SK-N-SH (cell line): Measurements from ENCODE around the gene DCTN4. TPM values are rescaled to one million over a fixed set of nuclear protein-coding genes. Genes with fewer than 3 reads are reported as not detected.

Experiments used
- CTCF ChIP-seq: fragments of 200-600 bp; sonication (generic); IDR thresholded peaks from 2 replicates; pipeline ENCODE4 v1.6.1; 2017; ENCODE audit warnings: antibody characterized with exemption, mild to moderate bottlenecking, moderate library complexity
- ELF1 ChIP-seq: IDR thresholded peaks from 2 replicates; pipeline ENCODE4 v1.4.0; 2012
- FOSL2 ChIP-seq: IDR thresholded peaks from 2 replicates; pipeline ENCODE4 v1.4.0; 2012; ENCODE audit warnings: low read depth, mild to moderate bottlenecking, moderate library complexity, borderline replicate concordance
- FOXJ3 ChIP-seq: sonication (generic); formaldehyde crosslinking; IDR thresholded peaks from 2 replicates; pipeline ENCODE4 v1.5.1; 2020; ENCODE audit warnings: mild to moderate bottlenecking, missing genetic modification reagents
- FOXM1 ChIP-seq: IDR thresholded peaks from 2 replicates; pipeline ENCODE4 v1.4.0; 2012; ENCODE audit warnings: low read depth, mild to moderate bottlenecking
- JUND ChIP-seq: IDR thresholded peaks from 2 replicates; pipeline ENCODE4 v1.4.0; 2012
- MEF2A ChIP-seq: IDR thresholded peaks from 2 replicates; pipeline ENCODE4 v1.4.0; 2012; ENCODE audit warnings: low read depth, borderline replicate concordance
- MXI1 ChIP-seq: IDR thresholded peaks from 2 replicates; pipeline ENCODE4 v1.6.1; 2012; ENCODE audit warnings: mild to moderate bottlenecking, low read depth, low read length, improper control_type of control experiment
- POLR2AphosphoS5 ChIP-seq: IDR thresholded peaks from 2 replicates; pipeline ENCODE4 v1.6.1; 2012; ENCODE audit warnings: low read depth, low read length
- REST ChIP-seq: IDR thresholded peaks from 2 replicates; pipeline ENCODE4 v1.6.1; 2012; ENCODE audit warnings: mild to moderate bottlenecking, low read depth, low read length, moderate library complexity
- RFX5 ChIP-seq: IDR thresholded peaks from 2 replicates; pipeline ENCODE4 v1.6.1; 2012; ENCODE audit warnings: mild to moderate bottlenecking, improper control_type of control experiment, low read length
- SIN3A ChIP-seq: IDR thresholded peaks from 2 replicates; pipeline ENCODE4 v1.6.1; 2012; ENCODE audit warnings: low read depth, mild to moderate bottlenecking, low read length, moderate library complexity, borderline replicate concordance
- SMC3 ChIP-seq: IDR thresholded peaks from 2 replicates; pipeline ENCODE4 v1.6.1; 2012; ENCODE audit warnings: low read depth, low read length, improper control_type of control experiment
- TAF1 ChIP-seq: IDR thresholded peaks from 2 replicates; pipeline ENCODE4 v1.6.1; 2012; ENCODE audit warnings: low read depth, mild to moderate bottlenecking, low read length, moderate library complexity, borderline replicate concordance
- TCF12 ChIP-seq: IDR thresholded peaks from 2 replicates; pipeline ENCODE4 v1.4.0; 2012
- TEAD4 ChIP-seq: IDR thresholded peaks from 2 replicates; pipeline ENCODE4 v1.4.0; 2012; ENCODE audit warnings: mild to moderate bottlenecking, borderline replicate concordance; ENCODE audit not compliant: insufficient read depth
- USF1 ChIP-seq: IDR thresholded peaks from 2 replicates; pipeline ENCODE4 v1.4.0; 2012; ENCODE audit warnings: low read depth, borderline replicate concordance
- YY1 ChIP-seq: IDR thresholded peaks from 2 replicates; pipeline ENCODE4 v1.4.0; 2012; ENCODE audit warnings: low read depth, mild to moderate bottlenecking
- polyA plus RNA-seq, 3 experiments: library from polyadenylated mRNA; depleted of rRNA; stranded (reverse); fragments of >200 nt; gene quantifications; 2 replicates each; pipeline ENCODE4 v1.2.3, GENCODE V29; 2012

DCTN4 gene
- polyA plus RNA-seq, 1 of the 3 experiments (the other 2 are of a cell fraction), result 22.8 TPM

GRCh38 chr5:150774145-150774544, 15.3 kb upstream of the DCTN4 start (continued):
- TF ChIP-seq REST (no peak), FOSL2 (peak; percentile 87; the same call in 1 of the 2 replicates), TEAD4 (no peak), SMC3 (no peak), MEF2A (no peak), RFX5 (no peak), TAF1 (no peak), FOXJ3 (CRISPR knock-in tag) (no peak), USF1 (no peak), FOXM1 (peak; percentile 61), ELF1 (no peak), JUND (peak; percentile 66; the same call in 1 of the 2 replicates), POLR2AphosphoS5 (peak; percentile 54; the same call in 1 of the 2 replicates), YY1 (no peak), SIN3A (no peak), MXI1 (no peak), TCF12 (peak; percentile 79), CTCF (no peak)
